Measurements from ENCODE around the gene TMBIM1.

DNA sequence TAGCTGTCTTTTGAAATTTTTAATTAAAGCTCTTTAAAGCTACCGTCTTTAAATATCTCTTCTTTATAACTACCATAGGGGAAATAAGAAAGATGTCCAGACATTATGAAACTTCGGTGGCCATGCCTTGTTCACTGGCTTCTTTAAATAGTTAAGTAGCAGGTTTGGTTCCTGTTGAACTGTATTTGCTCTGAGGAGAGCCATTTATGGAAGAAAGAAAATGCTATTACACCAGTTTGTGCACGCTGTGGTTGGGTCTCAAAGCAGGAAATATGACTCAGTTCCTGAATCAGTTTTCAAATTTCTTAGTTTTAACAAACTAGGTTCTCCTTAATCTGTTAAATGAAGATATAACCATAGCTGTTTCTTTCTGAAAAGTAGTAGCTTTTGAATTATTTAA, 63.1 kb downstream of the TMBIM1 start:
- TF ChIP-seq CTCF (IDR thresholded peaks at IDR 0.05; ENCODE audit: low read length) (no peak), EZH2phosphoT487 (IDR thresholded peaks at IDR 0.05; ENCODE audit: low read length) (no peak), EZH2 (optimal IDR thresholded peaks at IDR 0.05; ENCODE audit: low read depth, low read length) (no peak)

Measured in MM.1S (cell line).